SU-DHL-6 (cell line): Measurements from ENCODE around the gene PRRC2A.

Source experiments
- H2AFZ ChIP-seq: fragments of 200-600 bp; sonication (generic); 2 replicates; pipeline ENCODE4 v1.6.1; 2014; ENCODE audit warnings: low read depth, mild to moderate bottlenecking, moderate library complexity, mixed read lengths, antibody characterized with exemption, low read length; ENCODE audit not compliant: severe bottlenecking
- H3F3A ChIP-seq: fragments of 200-600 bp; shearing (Covaris generic); 2 replicates; pipeline ENCODE4 v1.6.0; 2016; ENCODE audit warnings: antibody characterized with exemption, mild to moderate bottlenecking; ENCODE audit not compliant: insufficient read depth
- H3K27ac ChIP-seq: fragments of 200-600 bp; sonication (generic); 2 replicates; pipeline ENCODE4 v1.5.1; 2016; ENCODE audit warnings: low read depth, mild to moderate bottlenecking, low read length, moderate library complexity, mixed read lengths
- H3K27me3 ChIP-seq: fragments of 200-600 bp; sonication (generic), shearing (Covaris generic); 2 replicates; pipeline ENCODE4 v1.6.0; 2014; ENCODE audit warnings: mild to moderate bottlenecking, low read length
- H3K36me3 ChIP-seq: fragments of 200-600 bp; sonication (generic); 2 replicates; pipeline ENCODE4 v1.6.1; 2014; ENCODE audit warnings: mild to moderate bottlenecking, low read length, mixed read lengths
- H3K4me2 ChIP-seq: fragments of 300-600, 200-600 bp; shearing (Covaris generic), sonication (generic); 2 replicates; pipeline ENCODE4 v1.6.0; 2014; ENCODE audit warnings: low read length, low read depth, mild to moderate bottlenecking; ENCODE audit not compliant: poor library complexity, severe bottlenecking
- H3K4me3 ChIP-seq: fragments of 200-600 bp; sonication (generic); 2 replicates; pipeline ENCODE4 v1.5.1; 2014; ENCODE audit warnings: antibody characterized with exemption, low read length, mild to moderate bottlenecking, mixed read lengths; ENCODE audit not compliant: insufficient read depth, poor library complexity, severe bottlenecking
- H3K79me2 ChIP-seq: fragments of 200-600 bp; sonication (generic); 2 replicates; pipeline ENCODE4 v1.6.1; 2014; ENCODE audit warnings: mild to moderate bottlenecking, low read length, moderate library complexity; ENCODE audit not compliant: insufficient read depth
- H3K9ac ChIP-seq: fragments of 200-600 bp; sonication (generic); 2 replicates; pipeline ENCODE4 v1.7.0; 2014; ENCODE audit warnings: mild to moderate bottlenecking, low read length
- H3K9me2 ChIP-seq: fragments of 200-600 bp; sonication (generic); replicated peaks from 2 replicates; pipeline ENCODE4 v1.6.1; 2014; ENCODE audit warnings: low read length; ENCODE audit not compliant: insufficient read depth
- H3K9me3 ChIP-seq: fragments of 200-600 bp; sonication (generic); 2 replicates; pipeline ENCODE4 v1.6.1; 2014; ENCODE audit warnings: low read length, mixed read lengths; ENCODE audit not compliant: insufficient read depth
- H4K20me1 ChIP-seq: fragments of 200-600 bp; sonication (generic); 2 replicates; pipeline ENCODE4 v1.6.1; 2014; ENCODE audit warnings: low read depth, mild to moderate bottlenecking, antibody characterized with exemption, low read length, moderate library complexity, mixed read lengths
- EZH2phosphoT487 ChIP-seq: fragments of 200-600 bp; sonication (generic), shearing (Covaris generic); conservative IDR thresholded peaks from 2 replicates; pipeline ENCODE4 v1.6.1; 2018; ENCODE audit warnings: mild to moderate bottlenecking, antibody characterized with exemption, low read length, moderate library complexity, mixed read lengths
- TF ChIP-seq, protein P1 (sequence below): fragments of 200-600 bp; sonication (generic); IDR thresholded peaks from one replicate; pipeline ENCODE4 v1.5.1; 2017; ENCODE audit warnings: antibody characterized with exemption, mild to moderate bottlenecking, low read length, moderate library complexity; ENCODE audit not compliant: insufficient read depth, poor library complexity, severe bottlenecking

PRRC2A gene

DNA sequence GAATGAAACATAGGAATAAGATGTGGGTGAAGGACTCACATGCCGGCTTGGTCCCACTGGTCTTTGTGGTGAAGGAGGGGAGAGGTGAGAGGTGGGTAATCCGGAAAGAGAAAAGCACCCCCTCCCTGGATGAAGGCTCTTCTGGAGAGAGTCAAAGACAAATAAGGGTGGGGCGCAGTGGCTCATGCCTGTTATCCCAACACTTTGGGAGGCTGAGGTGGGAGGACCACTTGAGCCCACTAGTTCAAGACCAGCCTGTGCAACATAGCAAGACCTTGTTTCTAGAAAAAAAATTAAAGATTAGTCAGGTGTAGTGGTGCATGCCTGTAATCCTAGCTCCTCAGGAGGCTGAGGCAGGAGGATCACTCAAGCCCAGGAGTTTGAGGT, 41.4 kb upstream of the PRRC2A start:
- peak overlapping the region; percentile 92 for H3K27ac ChIP-seq
- peaks cover 3% of the 10 kb centered on the region; the same call in 1 of the 2 replicates for H3K36me3 ChIP-seq
- no peaks in the 10 kb centered on the region for H4K20me1 ChIP-seq
- no peak overlapping the region for H3K4me3 ChIP-seq
- no peak for TF ChIP-seq EZH2phosphoT487
- TF ChIP-seq, protein P1, sequence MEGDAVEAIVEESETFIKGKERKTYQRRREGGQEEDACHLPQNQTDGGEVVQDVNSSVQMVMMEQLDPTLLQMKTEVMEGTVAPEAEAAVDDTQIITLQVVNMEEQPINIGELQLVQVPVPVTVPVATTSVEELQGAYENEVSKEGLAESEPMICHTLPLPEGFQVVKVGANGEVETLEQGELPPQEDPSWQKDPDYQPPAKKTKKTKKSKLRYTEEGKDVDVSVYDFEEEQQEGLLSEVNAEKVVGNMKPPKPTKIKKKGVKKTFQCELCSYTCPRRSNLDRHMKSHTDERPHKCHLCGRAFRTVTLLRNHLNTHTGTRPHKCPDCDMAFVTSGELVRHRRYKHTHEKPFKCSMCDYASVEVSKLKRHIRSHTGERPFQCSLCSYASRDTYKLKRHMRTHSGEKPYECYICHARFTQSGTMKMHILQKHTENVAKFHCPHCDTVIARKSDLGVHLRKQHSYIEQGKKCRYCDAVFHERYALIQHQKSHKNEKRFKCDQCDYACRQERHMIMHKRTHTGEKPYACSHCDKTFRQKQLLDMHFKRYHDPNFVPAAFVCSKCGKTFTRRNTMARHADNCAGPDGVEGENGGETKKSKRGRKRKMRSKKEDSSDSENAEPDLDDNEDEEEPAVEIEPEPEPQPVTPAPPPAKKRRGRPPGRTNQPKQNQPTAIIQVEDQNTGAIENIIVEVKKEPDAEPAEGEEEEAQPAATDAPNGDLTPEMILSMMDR = no peak
- no peaks in the 10 kb centered on the region for H3K9me3 ChIP-seq
- H3K27me3 ChIP-seq = no peaks in the 10 kb centered on the region
- H3K9me2 ChIP-seq = no peaks in the 10 kb centered on the region
- H2AFZ ChIP-seq = no peak overlapping the region
- no peak overlapping the region for H3K9ac ChIP-seq
- peaks cover 89% of the 10 kb centered on the region for H3F3A ChIP-seq
- H3K79me2 ChIP-seq = peaks cover 43% of the 10 kb centered on the region
- peak overlapping the region; percentile 86 for H3K4me2 ChIP-seq

DNA sequence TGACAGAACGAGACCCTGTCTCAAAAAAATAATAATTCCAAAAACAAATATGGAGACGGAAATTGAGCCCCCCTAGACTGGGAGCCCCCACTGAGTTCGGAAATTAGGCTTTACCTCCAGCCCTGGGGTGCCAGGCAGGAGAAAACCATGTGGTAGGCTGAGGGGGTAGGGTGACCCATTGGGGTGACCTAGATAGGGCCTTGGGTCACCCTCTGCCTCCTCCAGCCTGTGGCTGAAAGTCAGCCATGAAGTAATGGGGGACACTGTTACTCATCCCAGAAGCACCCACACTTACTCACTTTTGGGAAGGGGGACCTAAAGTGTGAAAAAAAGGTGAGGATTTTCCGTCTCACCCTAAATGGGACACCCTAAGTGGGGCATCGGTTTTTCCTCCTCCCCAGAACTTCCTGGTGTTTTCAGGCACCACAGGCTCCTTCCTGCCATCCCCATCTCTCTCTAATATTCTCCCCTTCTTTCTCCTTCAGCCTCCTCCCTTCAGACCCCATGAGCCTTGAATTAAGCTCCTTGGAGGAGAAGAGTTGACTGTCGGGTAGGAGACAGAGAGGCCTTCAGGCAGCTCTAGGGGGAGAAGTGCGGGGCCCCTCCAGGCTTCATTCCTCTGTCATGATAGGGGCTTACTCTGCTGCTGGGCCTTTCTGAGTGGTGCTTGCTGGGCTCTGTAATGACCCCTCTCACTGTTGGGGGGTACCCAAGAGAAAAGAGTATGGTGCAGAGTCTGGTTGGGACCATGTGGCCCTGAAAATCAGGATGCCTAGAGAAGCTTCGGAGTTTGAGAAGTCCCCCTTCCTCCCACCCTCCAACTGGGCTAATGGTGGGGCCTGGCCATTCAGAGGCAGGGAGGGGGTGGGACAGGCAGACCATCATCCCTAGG, 40.7 kb upstream of the PRRC2A start:
- Histone ChIP-seq H3K27me3 (no peaks in the 10 kb centered on the region), H3K79me2 (peaks cover 43% of the 10 kb centered on the region), H3K4me2 (peak overlapping the region; percentile 86), H3K9me2 (no peaks in the 10 kb centered on the region), H3K4me3 (peak overlapping the region; percentile 86), H3K27ac (peak overlapping the region; percentile 92), H3F3A (peaks cover 87% of the 10 kb centered on the region), H3K9ac (peak overlapping the region; percentile 87), H4K20me1 (no peaks in the 10 kb centered on the region), H2AFZ (no peak overlapping the region), H3K36me3 (peaks cover 3% of the 10 kb centered on the region; the same call in 1 of the 2 replicates), H3K9me3 (no peaks in the 10 kb centered on the region)
- no peak for TF ChIP-seq EZH2phosphoT487
- TF ChIP-seq, protein P1 = no peak

DNA sequence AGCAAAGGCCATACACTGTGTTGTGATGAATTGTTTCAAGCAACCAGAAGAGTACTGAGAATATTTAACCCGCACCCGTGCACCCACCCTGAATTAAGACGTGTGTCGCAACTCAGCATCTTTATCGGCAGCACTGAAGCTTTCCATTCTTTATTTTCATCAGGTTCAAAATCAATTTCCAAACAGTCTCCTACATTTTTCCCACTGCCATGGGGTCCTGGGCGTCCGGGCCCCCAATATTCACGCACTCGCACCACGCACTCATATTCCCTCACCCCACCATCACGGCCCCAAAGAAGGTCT, 40.1 kb upstream of the PRRC2A start:
- peaks cover 88% of the 10 kb centered on the region for H3F3A ChIP-seq
- peaks cover 37% of the 10 kb centered on the region for H3K79me2 ChIP-seq
- no peaks in the 10 kb centered on the region for H3K9me3 ChIP-seq
- H3K9ac ChIP-seq = peak overlapping the region; percentile 87
- H3K27ac ChIP-seq = peak overlapping the region; percentile 92
- no peaks in the 10 kb centered on the region for H3K9me2 ChIP-seq
- no peaks in the 10 kb centered on the region for H3K27me3 ChIP-seq
- TF ChIP-seq, protein P1 = no peak
- no peak for TF ChIP-seq EZH2phosphoT487
- peak overlapping the region; percentile 86 for H3K4me2 ChIP-seq
- H3K36me3 ChIP-seq = peaks cover 3% of the 10 kb centered on the region; the same call in 1 of the 2 replicates
- peak overlapping the region; percentile 86 for H3K4me3 ChIP-seq
- H2AFZ ChIP-seq = peak overlapping the region; percentile 15
- H4K20me1 ChIP-seq = no peaks in the 10 kb centered on the region
